ENCODE results near the gene EYS.

EYS gene

GRCh38 chr6:64538722-64539121 is 1168.3 kb downstream of the EYS start:
- no peak for TF ChIP-seq CTCF (conservative IDR thresholded peaks at IDR 0.05; ENCODE audit: control insufficient read depth, insufficient read depth, low read depth, low read length)
- no peak for DNase-seq (ENCODE audit: low read depth)
- no peak overlapping the region for H3K4me3 ChIP-seq (ENCODE audit: control insufficient read depth, low read depth, low read length)

GRCh38 chr6:64527899-64528298 is 1179.1 kb downstream of the EYS start:
- H3K4me3 ChIP-seq (ENCODE audit: control insufficient read depth, low read depth, low read length): no peak overlapping the region

GRCh38 chr6:64522859-64523258 is 1184.2 kb downstream of the EYS start:
- no peak overlapping the region for H3K4me3 ChIP-seq (ENCODE audit: control insufficient read depth, low read depth, low read length)
- no peak for TF ChIP-seq CTCF (conservative IDR thresholded peaks at IDR 0.05; ENCODE audit: control insufficient read depth, insufficient read depth, low read depth, low read length)
- DNase-seq (ENCODE audit: low read depth): no peak

More at GRCh38 chr6:64527899-64528298, 1179.1 kb downstream of the EYS start:
- no peak for TF ChIP-seq CTCF (conservative IDR thresholded peaks at IDR 0.05; ENCODE audit: control insufficient read depth, insufficient read depth, low read depth, low read length)
- no peak for DNase-seq (ENCODE audit: low read depth)

- DNase-seq (ENCODE audit: low read depth): peak; percentile 97
- TF ChIP-seq CTCF (conservative IDR thresholded peaks at IDR 0.05; ENCODE audit: control insufficient read depth, insufficient read depth, low read depth, low read length): no peak
- no peak overlapping the region for H3K4me3 ChIP-seq (ENCODE audit: control insufficient read depth, low read depth, low read length)
Observed at GRCh38 chr6:64520050-64520449, 1187.0 kb downstream of the EYS start.

GRCh38 chr6:64516393-64516792 is 1190.6 kb downstream of the EYS start:
- no peak for TF ChIP-seq CTCF (conservative IDR thresholded peaks at IDR 0.05; ENCODE audit: control insufficient read depth, insufficient read depth, low read depth, low read length)
- no peak for DNase-seq (ENCODE audit: low read depth)
- H3K4me3 ChIP-seq (ENCODE audit: control insufficient read depth, low read depth, low read length): no peak overlapping the region

GRCh38 chr6:64507661-64508060 is 1199.4 kb downstream of the EYS start:
- H3K4me3 ChIP-seq (ENCODE audit: control insufficient read depth, low read depth, low read length): no peak overlapping the region
- no peak for TF ChIP-seq CTCF (conservative IDR thresholded peaks at IDR 0.05; ENCODE audit: control insufficient read depth, insufficient read depth, low read depth, low read length)
- no peak for DNase-seq (ENCODE audit: low read depth)

- DNase-seq (ENCODE audit: low read depth): peak; percentile 13
- peak; percentile 60 for TF ChIP-seq CTCF (conservative IDR thresholded peaks at IDR 0.05; ENCODE audit: control insufficient read depth, insufficient read depth, low read depth, low read length)
- H3K4me3 ChIP-seq (ENCODE audit: control insufficient read depth, low read depth, low read length): no peak overlapping the region
Observed at GRCh38 chr6:64505312-64505711, 1201.7 kb downstream of the EYS start.

All from fibroblast of mammary gland (primary cell).